ENCODE results near the gene SLCO2A1. TPM values are rescaled to one million over a fixed set of nuclear protein-coding genes. Genes with fewer than 3 reads are reported as not detected.
A peak's percentile ranks its signal among the peaks of the same experiment; 100 is the strongest.

SLCO2A1 gene
- total RNA-seq, 2 experiments from 2014 or later, result not detected

GRCh38 chr3:134038716-134039115, 9.0 kb upstream of the SLCO2A1 start:
- Mint-ChIP-seq H3K27ac (no peak overlapping the region), H3K9me3 (peaks cover 7% of the 10 kb centered on the region), H3K4me3 (no peak overlapping the region), H3K27me3 (ENCODE audit: low read depth) (peaks cover 4% of the 10 kb centered on the region), H3K36me3 (ENCODE audit: low read depth) (no peaks in the 10 kb centered on the region), H3K4me1 (ENCODE audit: low read depth) (no peaks in the 10 kb centered on the region)
- intact Hi-C loops (cut with micrococcal nuclease), result no loop called here
- no peak for DNase-seq
- CTCF ChIA-PET, result no interaction called here

- no peaks in the 10 kb centered on the region for H3K36me3 Mint-ChIP-seq (ENCODE audit: low read depth)
- no peak overlapping the region for H3K27ac Mint-ChIP-seq
- peaks cover 7% of the 10 kb centered on the region for H3K9me3 Mint-ChIP-seq
- H3K4me3 Mint-ChIP-seq, result no peak overlapping the region
- intact Hi-C loops (cut with micrococcal nuclease), result no loop called here
- no peaks in the 10 kb centered on the region for H3K4me1 Mint-ChIP-seq (ENCODE audit: low read depth)
- H3K27me3 Mint-ChIP-seq (ENCODE audit: low read depth), result peaks cover 10% of the 10 kb centered on the region
- CTCF ChIA-PET, result no interaction called here
- DNase-seq, result no peak
Measured at GRCh38 chr3:134038071-134038491, 8.4 kb upstream of the SLCO2A1 start.

GRCh38 chr3:134037168-134037567, 7.4 kb upstream of the SLCO2A1 start:
- intact Hi-C loops (cut with micrococcal nuclease), result no loop called here
- Mint-ChIP-seq H3K9me3 (peaks cover 4% of the 10 kb centered on the region), H3K27me3 (ENCODE audit: low read depth) (peaks cover 10% of the 10 kb centered on the region), H3K36me3 (ENCODE audit: low read depth) (no peaks in the 10 kb centered on the region), H3K4me3 (no peak overlapping the region), H3K4me1 (ENCODE audit: low read depth) (no peaks in the 10 kb centered on the region), H3K27ac (no peak overlapping the region)
- DNase-seq, result no peak
- CTCF ChIA-PET, result no interaction called here

- Mint-ChIP-seq H3K36me3 (ENCODE audit: low read depth) (no peaks in the 10 kb centered on the region), H3K27me3 (ENCODE audit: low read depth) (peaks cover 9% of the 10 kb centered on the region), H3K9me3 (no peaks in the 10 kb centered on the region), H3K4me1 (ENCODE audit: low read depth) (no peaks in the 10 kb centered on the region), H3K27ac (no peak overlapping the region), H3K4me3 (no peak overlapping the region)
- intact Hi-C loops (cut with micrococcal nuclease), result no loop called here
- DNase-seq, result no peak
- CTCF ChIA-PET, result no interaction called here
Measured at GRCh38 chr3:134036291-134036690, 6.6 kb upstream of the SLCO2A1 start.

GRCh38 chr3:134035836-134036235, 6.1 kb upstream of the SLCO2A1 start:
- Mint-ChIP-seq H3K9me3 (no peaks in the 10 kb centered on the region), H3K36me3 (ENCODE audit: low read depth) (no peaks in the 10 kb centered on the region), H3K27ac (no peak overlapping the region), H3K27me3 (ENCODE audit: low read depth) (peaks cover 9% of the 10 kb centered on the region), H3K4me1 (ENCODE audit: low read depth) (no peaks in the 10 kb centered on the region), H3K4me3 (no peak overlapping the region)
- intact Hi-C loops (cut with micrococcal nuclease), result no loop called here
- CTCF ChIA-PET, result no interaction called here
- no peak for DNase-seq

- Mint-ChIP-seq H3K36me3 (ENCODE audit: low read depth) (no peaks in the 10 kb centered on the region), H3K9me3 (no peaks in the 10 kb centered on the region)
Measured at GRCh38 chr3:134034005-134034785, 4.5 kb upstream of the SLCO2A1 start.

GRCh38 chr3:134033315-134033996, 3.7 kb upstream of the SLCO2A1 start:
- H3K4me1 Mint-ChIP-seq (ENCODE audit: low read depth), result peaks cover 8% of the 10 kb centered on the region
- CTCF ChIA-PET, result interaction anchor here (1.3 kb wide), 1 partner anchor 27 kb away, joined by 3 read pairs; no protein-coding TSS in a partner anchor
- H3K9me3 Mint-ChIP-seq, result no peaks in the 10 kb centered on the region
- H3K27me3 Mint-ChIP-seq (ENCODE audit: low read depth), result peaks cover 21% of the 10 kb centered on the region
- intact Hi-C loops (cut with micrococcal nuclease), result no loop called here
- H3K4me3 Mint-ChIP-seq, result no peak overlapping the region
- no peak for DNase-seq
- no peak overlapping the region for H3K27ac Mint-ChIP-seq
- H3K36me3 Mint-ChIP-seq (ENCODE audit: low read depth), result no peaks in the 10 kb centered on the region

More at GRCh38 chr3:134034005-134034785, 4.5 kb upstream of the SLCO2A1 start:
- H3K4me1 Mint-ChIP-seq (ENCODE audit: low read depth), result peaks cover 4% of the 10 kb centered on the region
- H3K4me3 Mint-ChIP-seq, result no peak overlapping the region
- CTCF ChIA-PET, result no interaction called here
- intact Hi-C loops (cut with micrococcal nuclease), result no loop called here
- H3K27ac Mint-ChIP-seq, result no peak overlapping the region
- DNase-seq, result no peak
- peaks cover 15% of the 10 kb centered on the region for H3K27me3 Mint-ChIP-seq (ENCODE audit: low read depth)

GRCh38 chr3:134031348-134031915, 1.7 kb upstream of the SLCO2A1 start:
- CTCF ChIA-PET, result no interaction called here
- no peak for DNase-seq
- no peak overlapping the region for H3K4me3 Mint-ChIP-seq
- H3K4me1 Mint-ChIP-seq (ENCODE audit: low read depth), result peaks cover 8% of the 10 kb centered on the region
- intact Hi-C loops (cut with micrococcal nuclease), result no loop called here
- H3K36me3 Mint-ChIP-seq (ENCODE audit: low read depth), result no peaks in the 10 kb centered on the region
- H3K27me3 Mint-ChIP-seq (ENCODE audit: low read depth), result peaks cover 32% of the 10 kb centered on the region
- H3K27ac Mint-ChIP-seq, result no peak overlapping the region
- H3K9me3 Mint-ChIP-seq, result no peaks in the 10 kb centered on the region

- CTCF ChIA-PET, result no interaction called here
- intact Hi-C loops (cut with micrococcal nuclease), result no loop called here
- H3K27ac Mint-ChIP-seq, result no peak overlapping the region
- peaks cover 39% of the 10 kb centered on the region for H3K27me3 Mint-ChIP-seq (ENCODE audit: low read depth)
- DNase-seq, result no peak
- H3K4me1 Mint-ChIP-seq (ENCODE audit: low read depth), result peaks cover 8% of the 10 kb centered on the region
- no peaks in the 10 kb centered on the region for H3K36me3 Mint-ChIP-seq (ENCODE audit: low read depth)
- no peaks in the 10 kb centered on the region for H3K9me3 Mint-ChIP-seq
- peak overlapping the region; percentile 38 for H3K4me3 Mint-ChIP-seq
Measured at GRCh38 chr3:134030379-134031347, 938 bp upstream of the SLCO2A1 start.

GRCh38 chr3:134029256-134029733, 430 bp downstream of the SLCO2A1 start:
- intact Hi-C loops (cut with micrococcal nuclease), result loop anchor here (5.0 kb wide), 1 partner anchor 87 kb away; no protein-coding TSS in a partner anchor
- Mint-ChIP-seq H3K27me3 (ENCODE audit: low read depth) (peaks cover 39% of the 10 kb centered on the region), H3K27ac (no peak overlapping the region), H3K36me3 (ENCODE audit: low read depth) (no peaks in the 10 kb centered on the region), H3K4me3 (peak overlapping the region; percentile 63), H3K9me3 (no peaks in the 10 kb centered on the region), H3K4me1 (ENCODE audit: low read depth) (peaks cover 8% of the 10 kb centered on the region)
- DNase-seq, result no peak
- CTCF ChIA-PET, result no interaction called here

GRCh38 chr3:134028486-134029255, 1.1 kb downstream of the SLCO2A1 start:
- no peaks in the 10 kb centered on the region for H3K9me3 Mint-ChIP-seq
- DNase-seq, result no peak
- intact Hi-C loops (cut with micrococcal nuclease), result loop anchor here (5.0 kb wide), 1 partner anchor 86 kb away; no protein-coding TSS in a partner anchor
- CTCF ChIA-PET, result no interaction called here
- no peak overlapping the region for H3K27ac Mint-ChIP-seq
- no peaks in the 10 kb centered on the region for H3K36me3 Mint-ChIP-seq (ENCODE audit: low read depth)
- no peak overlapping the region for H3K4me3 Mint-ChIP-seq
- H3K4me1 Mint-ChIP-seq (ENCODE audit: low read depth), result peaks cover 8% of the 10 kb centered on the region
- peaks cover 39% of the 10 kb centered on the region for H3K27me3 Mint-ChIP-seq (ENCODE audit: low read depth)

Measured in activated naive CD4-positive, alpha-beta T cell treated with anti-CD3 and anti-CD28 coated beads for 36 hours (primary cell).